HL-60 (cell line): ENCODE data around the gene PLEKHA8.

Experiments used
- DNase-seq, 2 experiments: peaks; one replicate each; pipeline ENCODE4 v3.0.0-alpha.2; 2010 to 2020; ENCODE audit warnings: low read depth in 1 of 2, low spot score in 1 of 2
- H3K27ac ChIP-seq: fragments of 250-450 bp; sonication (Bioruptor Pico); replicated peaks from 2 replicates; pipeline ENCODE4 v1.5.1; 2020; ENCODE audit warnings: mild to moderate bottlenecking, moderate library complexity
- H3K27me3 ChIP-seq: fragments of 250-450 bp; sonication (Bioruptor Pico); 2 replicates; pipeline ENCODE4 v1.5.1; 2021; ENCODE audit warnings: mild to moderate bottlenecking, moderate library complexity; ENCODE audit not compliant: insufficient read depth, poor library complexity, severe bottlenecking
- H3K4me3 ChIP-seq: replicated peaks from 2 replicates; pipeline ENCODE4 v1.5.1; 2011; ENCODE audit warnings: mild to moderate bottlenecking, control low read depth, low read length; ENCODE audit not compliant: insufficient read depth
- CTCF ChIP-seq: IDR thresholded peaks from one replicate; pipeline ENCODE4 v1.5.1; 2011; ENCODE audit warnings: low read length, control low read depth, inconsistent platforms; ENCODE audit not compliant: insufficient read depth
- GABPA ChIP-seq: IDR thresholded peaks from 2 replicates; pipeline ENCODE4 v1.6.1; 2012; ENCODE audit warnings: low read depth
- POLR2AphosphoS5 ChIP-seq: IDR thresholded peaks from 2 replicates; pipeline ENCODE4 v1.6.1; 2012; ENCODE audit warnings: low read depth
- REST ChIP-seq: IDR thresholded peaks from 2 replicates; pipeline ENCODE4 v1.6.1; 2012; ENCODE audit warnings: low read depth; ENCODE audit not compliant: insufficient replicate concordance
- SPI1 ChIP-seq: IDR thresholded peaks from 2 replicates; pipeline ENCODE4 v1.6.1; 2012; ENCODE audit warnings: low read depth, mild to moderate bottlenecking, borderline replicate concordance

Gene PLEKHA8

GRCh38 chr7:30166841-30167235 is 138.6 kb downstream of the PLEKHA8 start:
- TF ChIP-seq GABPA (no peak), CTCF (no peak), REST (no peak), SPI1 (no peak), POLR2AphosphoS5 (no peak)
- no peak for DNase-seq
- no peaks in the 10 kb centered on the region for H3K27me3 ChIP-seq
- H3K27ac ChIP-seq: no peak overlapping the region
- no peak overlapping the region for H3K4me3 ChIP-seq

- no peaks in the 10 kb centered on the region for H3K27me3 ChIP-seq
- H3K27ac ChIP-seq: no peak overlapping the region
- no peak overlapping the region for H3K4me3 ChIP-seq
- TF ChIP-seq GABPA: no peak
- no peak for TF ChIP-seq POLR2AphosphoS5
- no peak for TF ChIP-seq CTCF
- no peak for TF ChIP-seq SPI1
- TF ChIP-seq REST: no peak
- DNase-seq: no peak
These were observed 139.7 kb downstream of the PLEKHA8 start for GRCh38 chr7:30167901-30168300.

- no peak for DNase-seq
- no peak overlapping the region for H3K27ac ChIP-seq
These were observed 140.8 kb downstream of the PLEKHA8 start for GRCh38 chr7:30168835-30169573.

More at GRCh38 chr7:30168835-30169573, 140.8 kb downstream of the PLEKHA8 start:
- no peak for TF ChIP-seq SPI1
- TF ChIP-seq GABPA: no peak
- no peak for TF ChIP-seq POLR2AphosphoS5
- no peak for TF ChIP-seq CTCF
- Histone ChIP-seq H3K27me3 (no peaks in the 10 kb centered on the region), H3K4me3 (no peak overlapping the region)
